Transverse colon (tissue), 4 donors: ENCODE measurements around the gene RAPGEF4. TPM values are rescaled to one million over a fixed set of nuclear protein-coding genes. Genes with fewer than 3 reads are reported as not detected.

Experiments
- DNase-seq: peaks from one replicate; pipeline ENCODE4 v3.0.0-alpha.2; 2019
- H3K27ac ChIP-seq, 4 donors: fragments of 200-600 bp; sonication (generic); 2 replicates each; pipeline ENCODE4 v1.5.1; 2016 to 2018; ENCODE audit warnings: inconsistent platforms in 4 of 4
- H3K27me3 ChIP-seq: fragments of 200-600 bp; sonication (generic); 2 replicates; pipeline ENCODE4 v1.5.1; 2017; ENCODE audit warnings: inconsistent platforms
- H3K36me3 ChIP-seq, 4 donors: fragments of 200-600 bp; sonication (generic); 2 replicates each; pipeline ENCODE4 v1.5.1; 2017 to 2019; ENCODE audit warnings: inconsistent platforms in 4 of 4
- H3K4me1 ChIP-seq, 4 donors: fragments of 200-600 bp; sonication (generic); 2 replicates each; pipeline ENCODE4 v1.5.1; 2017 to 2020; ENCODE audit warnings: inconsistent platforms in 4 of 4
- H3K4me3 ChIP-seq, 4 donors: fragments of 200-600 bp; sonication (generic); 1 replicate in 1 of 4; 2 replicates in 3 of 4; pipeline versions ENCODE4 v1.5.1 to v1.6.1; 2017 to 2019; ENCODE audit warnings: inconsistent platforms in 4 of 4
- H3K9me3 ChIP-seq, 2 donors: fragments of 200-600 bp; sonication (generic); 2 replicates each; pipeline ENCODE4 v1.5.1; 2017 to 2019; ENCODE audit warnings: inconsistent platforms in 2 of 2
- EP300 ChIP-seq: sonication (generic); formaldehyde crosslinking; IDR thresholded peaks from one replicate; pipeline ENCODE4 v1.6.1; 2017; ENCODE audit warnings: antibody characterized with exemption, low read depth
- POLR2A ChIP-seq: fragments of 450-650 bp; IDR thresholded peaks from one replicate; pipeline ENCODE4 v1.6.1; 2016; ENCODE audit warnings: antibody characterized with exemption, mild to moderate bottlenecking, moderate library complexity
- POLR2AphosphoS5 ChIP-seq, 3 donors: sonication (generic); formaldehyde crosslinking; IDR thresholded peaks; one replicate each; pipeline ENCODE4 v1.6.1; 2016; ENCODE audit warnings: antibody characterized with exemption in 3 of 3
- WGBS, 2 donors: methylation state at CpG; one replicate each; pipeline ENCODE4 v1.1.5; 2018; ENCODE audit warnings: low coverage in 1 of 2; 5-methylcytosine and 5-hydroxymethylcytosine counted together
- in situ Hi-C, 4 donors: fragments of 200-750 bp; cut with MboI; loops; one replicate each; pipeline versions ENCODE4 v1.15.0 to v1.15.1; 2017; ENCODE audit warnings: low sequenced_read_pairs in 3 of 4, low pct_ligation_motif_present in 1 of 4, low pct_unique_long_range_greater_than_20kb in 1 of 4
- intact Hi-C: fragments of 100-400 bp; cut with DNase I; formaldehyde crosslinking; loops from one replicate; pipeline ENCODE4 v1.15.1; 2023; ENCODE audit warnings: low total_unique reads
- total RNA-seq, 4 donors: library from RNA; depleted of rRNA; stranded (reverse); fragments of >200 nt; gene quantifications; one replicate each; pipeline ENCODE4 v1.1.0, GENCODE V29; 2016
- TF ChIP-seq, protein P1 (sequence below), 5 experiments: fragments of 200-600 bp in 3 of 5; fragments of 450-650 bp in 2 of 5; sonication (generic) in 3 of 5; IDR thresholded peaks; 1 replicate in 2 of 5; 2 replicates in 3 of 5; pipeline ENCODE4 v1.5.1; 2016 to 2017; ENCODE audit warnings: antibody characterized with exemption in 5 of 5, inconsistent platforms in 3 of 5, mild to moderate bottlenecking in 2 of 5, moderate library complexity in 1 of 5

The RAPGEF4 gene
- total RNA-seq, 4 donors from 2014 or later = 1.4 to 12.3 (median 2.2) TPM; not detected in 1

DNA sequence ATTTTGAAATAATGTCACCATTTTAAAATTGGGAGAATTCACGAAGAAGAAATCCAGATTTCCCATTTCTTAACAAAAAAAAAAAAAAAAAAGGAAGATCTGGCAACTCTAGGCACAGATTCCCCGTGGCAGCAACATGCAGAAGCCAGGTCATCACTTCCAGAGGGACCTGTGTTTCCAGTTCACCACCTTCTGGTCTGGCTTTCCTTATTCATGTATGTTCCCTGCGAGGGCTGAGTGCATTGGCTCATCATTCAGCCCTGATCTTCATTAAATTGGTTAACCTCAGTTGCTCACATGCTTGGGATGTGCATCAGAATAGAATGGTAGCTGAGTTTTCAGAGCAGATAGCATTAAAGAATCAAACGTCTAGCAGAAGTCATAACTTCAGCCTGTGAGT is 315.0 kb downstream of the RAPGEF4 start:
- in situ Hi-C loops (no loop called here), intact Hi-C loops (no loop called here)
- Histone ChIP-seq H3K4me1 (peaks cover 15 to 29% (median 20%) of the 10 kb centered on the region in 4 donors), H3K4me3 (no peak overlapping the region), H3K27ac (peak overlapping the region in 1 of 4 donors; percentile 72), H3K36me3 (no peaks in the 10 kb centered on the region), H3K27me3 (no peaks in the 10 kb centered on the region), H3K9me3 (no peaks in the 10 kb centered on the region)
- WGBS, 2 donors = 55 to 79% methylated on average over 2 to 4 of the region's 4 CpGs
- no peak for DNase-seq
- TF ChIP-seq POLR2A = no peak
- TF ChIP-seq EP300 = no peak
- TF ChIP-seq, protein P1, sequence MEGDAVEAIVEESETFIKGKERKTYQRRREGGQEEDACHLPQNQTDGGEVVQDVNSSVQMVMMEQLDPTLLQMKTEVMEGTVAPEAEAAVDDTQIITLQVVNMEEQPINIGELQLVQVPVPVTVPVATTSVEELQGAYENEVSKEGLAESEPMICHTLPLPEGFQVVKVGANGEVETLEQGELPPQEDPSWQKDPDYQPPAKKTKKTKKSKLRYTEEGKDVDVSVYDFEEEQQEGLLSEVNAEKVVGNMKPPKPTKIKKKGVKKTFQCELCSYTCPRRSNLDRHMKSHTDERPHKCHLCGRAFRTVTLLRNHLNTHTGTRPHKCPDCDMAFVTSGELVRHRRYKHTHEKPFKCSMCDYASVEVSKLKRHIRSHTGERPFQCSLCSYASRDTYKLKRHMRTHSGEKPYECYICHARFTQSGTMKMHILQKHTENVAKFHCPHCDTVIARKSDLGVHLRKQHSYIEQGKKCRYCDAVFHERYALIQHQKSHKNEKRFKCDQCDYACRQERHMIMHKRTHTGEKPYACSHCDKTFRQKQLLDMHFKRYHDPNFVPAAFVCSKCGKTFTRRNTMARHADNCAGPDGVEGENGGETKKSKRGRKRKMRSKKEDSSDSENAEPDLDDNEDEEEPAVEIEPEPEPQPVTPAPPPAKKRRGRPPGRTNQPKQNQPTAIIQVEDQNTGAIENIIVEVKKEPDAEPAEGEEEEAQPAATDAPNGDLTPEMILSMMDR (IDR thresholded peaks at IDR 0.05) = no peak
- TF ChIP-seq POLR2AphosphoS5 (IDR thresholded peaks at IDR 0.05) = no peak

DNA sequence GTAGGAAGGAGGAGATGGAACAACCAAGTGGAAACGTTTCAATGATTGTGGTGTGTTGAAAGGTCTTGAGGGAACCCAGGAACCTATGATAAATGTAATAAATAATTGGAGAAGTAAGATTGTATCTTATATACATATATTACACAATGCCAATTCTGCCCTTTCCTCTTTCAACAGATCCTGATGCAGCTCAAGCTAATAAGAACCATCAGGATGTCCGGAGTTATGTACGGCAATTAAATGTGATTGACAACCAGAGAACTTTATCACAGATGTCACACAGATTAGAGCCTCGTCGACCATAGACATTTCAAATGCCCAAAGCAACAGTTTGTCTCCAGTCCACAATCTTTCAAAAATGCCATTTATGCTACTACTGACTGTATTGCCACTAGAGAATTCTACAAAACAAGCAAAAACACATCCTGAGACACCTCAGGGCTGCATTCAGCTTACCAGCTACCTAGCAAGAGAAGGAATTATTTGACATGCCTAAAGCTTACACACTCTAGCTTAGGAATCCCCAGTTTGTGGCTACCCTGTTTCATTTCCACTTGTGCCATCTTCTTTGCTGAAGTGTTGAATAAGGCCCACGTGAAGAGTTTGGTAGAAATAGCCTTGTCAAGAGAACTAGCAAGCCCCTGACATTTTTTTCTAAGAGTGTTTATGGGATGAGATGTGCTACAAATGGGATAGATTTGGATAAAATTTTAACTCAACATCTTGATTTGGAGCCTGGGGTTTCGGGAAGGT is 316.0 kb downstream of the RAPGEF4 start:
- intact Hi-C loops (no loop called here), in situ Hi-C loops (no loop called here)
- TF ChIP-seq POLR2A (no peak), POLR2AphosphoS5 (IDR thresholded peaks at IDR 0.05) (no peak), EP300 (no peak)
- TF ChIP-seq, protein P1 (IDR thresholded peaks at IDR 0.05) = no peak
- WGBS, 2 donors = 82 to 83% methylated on average over 7 of the region's 7 CpGs
- H3K27ac ChIP-seq = no peak overlapping the region
- H3K4me1 ChIP-seq = peaks cover 15 to 29% (median 20%) of the 10 kb centered on the region in 4 donors
- no peaks in the 10 kb centered on the region for H3K9me3 ChIP-seq
- H3K27me3 ChIP-seq = no peaks in the 10 kb centered on the region
- no peak overlapping the region for H3K4me3 ChIP-seq
- no peak for DNase-seq
- H3K36me3 ChIP-seq = no peaks in the 10 kb centered on the region

DNA sequence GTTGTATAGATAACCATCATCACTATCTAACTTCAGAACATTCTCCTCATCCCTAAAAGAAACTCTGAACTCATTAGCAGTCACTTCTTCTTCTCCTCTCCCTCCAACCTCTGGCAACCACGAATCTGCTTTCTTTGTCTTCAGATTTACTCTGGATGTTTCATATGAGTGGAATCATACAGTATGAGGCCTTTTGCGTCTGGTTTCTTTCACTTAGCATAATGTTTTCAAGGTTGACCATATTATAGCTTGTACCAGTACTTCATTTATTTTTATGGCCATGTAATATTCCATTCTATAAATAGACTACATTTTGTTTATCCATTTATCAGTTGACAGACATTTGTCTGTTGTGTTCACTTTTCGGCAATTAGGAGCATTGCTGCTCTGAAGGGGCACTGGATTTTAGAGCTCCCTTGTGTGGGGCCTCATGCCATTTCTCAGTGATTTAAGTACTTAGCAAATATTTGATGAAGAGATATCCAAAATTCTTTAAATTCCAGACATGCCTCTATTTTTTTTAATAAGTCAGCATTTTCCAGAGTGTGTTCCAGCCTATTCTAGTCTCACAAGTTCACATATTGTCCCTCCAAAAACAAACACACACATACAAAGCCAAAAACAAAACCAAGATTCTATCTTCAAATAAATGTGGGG is 317.5 kb downstream of the RAPGEF4 start:
- no peak overlapping the region for H3K4me3 ChIP-seq
- H3K27me3 ChIP-seq = no peaks in the 10 kb centered on the region
- in situ Hi-C loops = no loop called here
- TF ChIP-seq POLR2A (no peak), EP300 (no peak), POLR2AphosphoS5 (IDR thresholded peaks at IDR 0.05) (peak in 2 of 3 donors; percentile 19 to 68)
- TF ChIP-seq, protein P1 (IDR thresholded peaks at IDR 0.05) = no peak
- no peaks in the 10 kb centered on the region for H3K36me3 ChIP-seq
- H3K27ac ChIP-seq = no peak overlapping the region
- no peak for DNase-seq
- intact Hi-C loops = no loop called here
- H3K4me1 ChIP-seq = peaks cover 15 to 26% (median 20%) of the 10 kb centered on the region in 4 donors
- WGBS, 2 donors = 49 to 67% methylated on average over 3 of the region's 3 CpGs
- H3K9me3 ChIP-seq = no peaks in the 10 kb centered on the region

DNA sequence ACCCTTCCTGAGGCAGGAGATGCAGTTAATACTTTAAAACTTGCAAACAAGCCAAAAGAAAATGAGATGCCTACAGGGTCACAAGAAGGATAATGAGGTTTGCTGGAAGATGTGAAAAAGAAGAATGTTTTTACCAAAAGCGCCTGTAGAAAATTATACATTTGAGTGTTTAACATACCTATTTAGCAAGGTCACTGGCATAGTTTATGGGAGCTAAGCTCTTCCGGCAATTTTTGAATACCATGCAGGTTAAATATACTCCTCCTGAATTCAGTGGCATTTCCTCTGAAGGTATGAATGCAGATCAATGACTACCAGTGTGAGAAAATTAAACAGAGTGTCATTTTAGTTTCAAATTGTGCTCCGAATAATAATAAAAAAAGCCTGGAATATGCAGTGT is 318.8 kb downstream of the RAPGEF4 start:
- Histone ChIP-seq H3K27me3 (no peaks in the 10 kb centered on the region), H3K27ac (no peak overlapping the region), H3K4me1 (peaks cover 6 to 13% (median 9%) of the 10 kb centered on the region in 4 donors), H3K9me3 (no peaks in the 10 kb centered on the region), H3K4me3 (no peak overlapping the region), H3K36me3 (no peaks in the 10 kb centered on the region)
- no peak for DNase-seq
- WGBS, 2 donors = 82 to 91% methylated on average over 3 of the region's 3 CpGs
- intact Hi-C loops (no loop called here), in situ Hi-C loops (no loop called here)
- TF ChIP-seq POLR2AphosphoS5 (IDR thresholded peaks at IDR 0.05) (no peak), POLR2A (no peak), EP300 (no peak)
- TF ChIP-seq, protein P1 (IDR thresholded peaks at IDR 0.05) = no peak
